Stimulated activated memory B cell treated with anti-CD40 and anti-IgM and Interleukin-4, amounts not matched to agents 10 μg/mL and 1 μg/mL and 100 μg/mL, for 72 hours (primary cell): ENCODE results near the gene EFCAB9.

Experiments used
- ATAC-seq: fragments of 150-1000 bp; cut with Tn5 transposase; 2 replicates; pipeline ENCODE4 v1.10.0; 2021
- H3K27ac Mint-ChIP-seq: one replicate; pipeline ENCODE4 v1.8.0; 2022; ENCODE audit warnings: mild to moderate bottlenecking, mixed read lengths
- H3K27me3 Mint-ChIP-seq: one replicate; pipeline ENCODE4 v1.8.0; 2022; ENCODE audit warnings: mixed read lengths
- H3K36me3 Mint-ChIP-seq: one replicate; pipeline ENCODE4 v1.8.0; 2022; ENCODE audit warnings: mixed read lengths
- H3K4me1 Mint-ChIP-seq: one replicate; pipeline ENCODE4 v1.8.0; 2022; ENCODE audit warnings: mixed read lengths
- H3K4me3 Mint-ChIP-seq: one replicate; pipeline ENCODE4 v1.8.0; 2022; ENCODE audit warnings: mild to moderate bottlenecking, moderate library complexity, mixed read lengths
- H3K9me3 Mint-ChIP-seq: one replicate; pipeline ENCODE4 v1.8.0; 2022; ENCODE audit warnings: mixed read lengths

EFCAB9 gene

GRCh38 chr5:172159016-172159415 is 35.0 kb upstream of the EFCAB9 start:
- no peaks in the 10 kb centered on the region for H3K9me3 Mint-ChIP-seq
- H3K4me1 Mint-ChIP-seq, result peaks cover 83% of the 10 kb centered on the region
- peaks cover 50% of the 10 kb centered on the region for H3K36me3 Mint-ChIP-seq
- H3K27me3 Mint-ChIP-seq, result no peaks in the 10 kb centered on the region
- H3K27ac Mint-ChIP-seq, result peak overlapping the region; percentile 57
- H3K4me3 Mint-ChIP-seq, result no peak overlapping the region
- ATAC-seq, result no peak

- no peak overlapping the region for H3K4me3 Mint-ChIP-seq
- no peak for ATAC-seq
- H3K27me3 Mint-ChIP-seq, result no peaks in the 10 kb centered on the region
- peak overlapping the region; percentile 36 for H3K27ac Mint-ChIP-seq
- peaks cover 39% of the 10 kb centered on the region for H3K36me3 Mint-ChIP-seq
- H3K9me3 Mint-ChIP-seq, result no peaks in the 10 kb centered on the region
- peaks cover 81% of the 10 kb centered on the region for H3K4me1 Mint-ChIP-seq
These were observed 33.5 kb upstream of the EFCAB9 start for GRCh38 chr5:172160506-172160905.

- Mint-ChIP-seq H3K27ac (no peak overlapping the region), H3K9me3 (no peaks in the 10 kb centered on the region), H3K4me3 (no peak overlapping the region), H3K4me1 (peaks cover 83% of the 10 kb centered on the region), H3K36me3 (peaks cover 28% of the 10 kb centered on the region), H3K27me3 (no peaks in the 10 kb centered on the region)
- no peak for ATAC-seq
These were observed 31.5 kb upstream of the EFCAB9 start for GRCh38 chr5:172162323-172162986.

GRCh38 chr5:172162987-172163343 is 31.0 kb upstream of the EFCAB9 start:
- no peak overlapping the region for H3K27ac Mint-ChIP-seq
- no peak for ATAC-seq
- no peak overlapping the region for H3K4me3 Mint-ChIP-seq
- H3K27me3 Mint-ChIP-seq, result no peaks in the 10 kb centered on the region
- peaks cover 26% of the 10 kb centered on the region for H3K36me3 Mint-ChIP-seq
- H3K9me3 Mint-ChIP-seq, result no peaks in the 10 kb centered on the region
- H3K4me1 Mint-ChIP-seq, result peaks cover 86% of the 10 kb centered on the region

- Mint-ChIP-seq H3K4me3 (no peak overlapping the region), H3K27me3 (no peaks in the 10 kb centered on the region), H3K9me3 (no peaks in the 10 kb centered on the region), H3K36me3 (peaks cover 22% of the 10 kb centered on the region), H3K27ac (no peak overlapping the region), H3K4me1 (peaks cover 86% of the 10 kb centered on the region)
- no peak for ATAC-seq
These were observed 30.6 kb upstream of the EFCAB9 start for GRCh38 chr5:172163346-172163745.

- H3K9me3 Mint-ChIP-seq, result no peaks in the 10 kb centered on the region
- peaks cover 25% of the 10 kb centered on the region for H3K36me3 Mint-ChIP-seq
- H3K27me3 Mint-ChIP-seq, result no peaks in the 10 kb centered on the region
- H3K4me3 Mint-ChIP-seq, result no peak overlapping the region
- no peak for ATAC-seq
- peaks cover 90% of the 10 kb centered on the region for H3K4me1 Mint-ChIP-seq
- peak overlapping the region; percentile 50 for H3K27ac Mint-ChIP-seq
These were observed 29.2 kb upstream of the EFCAB9 start for GRCh38 chr5:172164769-172165212.

- no peaks in the 10 kb centered on the region for H3K27me3 Mint-ChIP-seq
- no peaks in the 10 kb centered on the region for H3K9me3 Mint-ChIP-seq
- H3K4me3 Mint-ChIP-seq, result no peak overlapping the region
- H3K4me1 Mint-ChIP-seq, result peaks cover 90% of the 10 kb centered on the region
- ATAC-seq, result no peak
- H3K27ac Mint-ChIP-seq, result peak overlapping the region; percentile 50
- H3K36me3 Mint-ChIP-seq, result peaks cover 30% of the 10 kb centered on the region
These were observed 28.5 kb upstream of the EFCAB9 start for GRCh38 chr5:172165465-172165864.

GRCh38 chr5:172166030-172166826 is 27.7 kb upstream of the EFCAB9 start:
- Mint-ChIP-seq H3K27ac (no peak overlapping the region), H3K4me1 (peaks cover 90% of the 10 kb centered on the region), H3K27me3 (no peaks in the 10 kb centered on the region), H3K4me3 (no peak overlapping the region), H3K9me3 (no peaks in the 10 kb centered on the region), H3K36me3 (peaks cover 32% of the 10 kb centered on the region)
- no peak for ATAC-seq

- Mint-ChIP-seq H3K9me3 (no peaks in the 10 kb centered on the region), H3K27ac (no peak overlapping the region), H3K4me1 (peaks cover 94% of the 10 kb centered on the region), H3K4me3 (no peak overlapping the region), H3K27me3 (no peaks in the 10 kb centered on the region), H3K36me3 (peaks cover 26% of the 10 kb centered on the region)
- no peak for ATAC-seq
These were observed 26.1 kb upstream of the EFCAB9 start for GRCh38 chr5:172167895-172168294.

GRCh38 chr5:172168311-172168710 is 25.7 kb upstream of the EFCAB9 start:
- no peak for ATAC-seq
- Mint-ChIP-seq H3K4me3 (no peak overlapping the region), H3K27ac (peak overlapping the region; percentile 62), H3K4me1 (peaks cover 94% of the 10 kb centered on the region), H3K36me3 (peaks cover 27% of the 10 kb centered on the region), H3K27me3 (no peaks in the 10 kb centered on the region), H3K9me3 (no peaks in the 10 kb centered on the region)

GRCh38 chr5:172169216-172169615 is 24.8 kb upstream of the EFCAB9 start:
- H3K27ac Mint-ChIP-seq, result peak overlapping the region; percentile 62
- ATAC-seq, result no peak
- no peaks in the 10 kb centered on the region for H3K9me3 Mint-ChIP-seq
- H3K4me3 Mint-ChIP-seq, result no peak overlapping the region
- H3K36me3 Mint-ChIP-seq, result peaks cover 35% of the 10 kb centered on the region
- H3K27me3 Mint-ChIP-seq, result no peaks in the 10 kb centered on the region
- H3K4me1 Mint-ChIP-seq, result peaks cover 97% of the 10 kb centered on the region

- peak overlapping the region; percentile 10 for H3K27ac Mint-ChIP-seq
- H3K4me1 Mint-ChIP-seq, result peaks cover 99% of the 10 kb centered on the region
- no peaks in the 10 kb centered on the region for H3K9me3 Mint-ChIP-seq
- ATAC-seq, result no peak
- no peaks in the 10 kb centered on the region for H3K27me3 Mint-ChIP-seq
- H3K36me3 Mint-ChIP-seq, result peaks cover 35% of the 10 kb centered on the region
- H3K4me3 Mint-ChIP-seq, result no peak overlapping the region
These were observed 23.7 kb upstream of the EFCAB9 start for GRCh38 chr5:172170251-172170701.

GRCh38 chr5:172171118-172171517 is 22.9 kb upstream of the EFCAB9 start:
- H3K9me3 Mint-ChIP-seq, result no peaks in the 10 kb centered on the region
- no peaks in the 10 kb centered on the region for H3K27me3 Mint-ChIP-seq
- H3K36me3 Mint-ChIP-seq, result peaks cover 33% of the 10 kb centered on the region
- H3K4me3 Mint-ChIP-seq, result no peak overlapping the region
- H3K27ac Mint-ChIP-seq, result peak overlapping the region; percentile 10
- ATAC-seq, result no peak
- H3K4me1 Mint-ChIP-seq, result peaks cover 99% of the 10 kb centered on the region

GRCh38 chr5:172172912-172173563 is 20.9 kb upstream of the EFCAB9 start:
- Mint-ChIP-seq H3K36me3 (peaks cover 34% of the 10 kb centered on the region), H3K4me1 (peaks cover 88% of the 10 kb centered on the region), H3K27me3 (no peaks in the 10 kb centered on the region), H3K27ac (peak overlapping the region; percentile 83), H3K4me3 (peak overlapping the region; percentile 60), H3K9me3 (no peaks in the 10 kb centered on the region)
- ATAC-seq, result no peak

- Mint-ChIP-seq H3K4me3 (peak overlapping the region; percentile 60), H3K36me3 (peaks cover 38% of the 10 kb centered on the region), H3K9me3 (no peaks in the 10 kb centered on the region), H3K4me1 (peaks cover 88% of the 10 kb centered on the region), H3K27me3 (no peaks in the 10 kb centered on the region), H3K27ac (peak overlapping the region; percentile 83)
- ATAC-seq, result no peak
These were observed 20.3 kb upstream of the EFCAB9 start for GRCh38 chr5:172173564-172174153.
